NCI-H510A (cell line): Measurements from ENCODE around the gene SLC15A5.
A peak's percentile ranks its signal among the peaks of the same experiment; 100 is the strongest.

Experiments used
- DNase-seq: peaks from one replicate; lab custom pipeline; 2025; lab: John Stamatoyannopoulos, UW

SLC15A5 gene

DNA sequence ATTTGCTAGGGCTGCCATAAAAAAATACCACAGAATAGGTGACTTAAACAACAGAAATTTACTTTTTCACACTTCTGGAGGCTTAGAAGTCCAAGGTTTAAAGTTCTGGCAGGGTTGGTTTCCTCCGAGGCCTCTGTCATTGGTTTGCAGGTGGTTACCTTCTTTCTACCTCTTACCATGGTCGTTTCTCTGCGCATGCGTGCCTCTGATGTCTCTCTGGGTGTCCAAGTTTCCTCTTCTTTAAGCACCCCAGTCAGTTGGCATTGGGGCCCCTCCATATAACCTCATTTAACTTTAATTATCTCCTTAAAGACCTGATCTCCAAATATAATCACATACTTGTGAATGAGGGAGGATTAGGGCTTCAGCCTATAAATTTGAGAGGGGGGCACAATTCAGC lies 103.2 kb downstream of the SLC15A5 start:
- no peak for DNase-seq

DNA sequence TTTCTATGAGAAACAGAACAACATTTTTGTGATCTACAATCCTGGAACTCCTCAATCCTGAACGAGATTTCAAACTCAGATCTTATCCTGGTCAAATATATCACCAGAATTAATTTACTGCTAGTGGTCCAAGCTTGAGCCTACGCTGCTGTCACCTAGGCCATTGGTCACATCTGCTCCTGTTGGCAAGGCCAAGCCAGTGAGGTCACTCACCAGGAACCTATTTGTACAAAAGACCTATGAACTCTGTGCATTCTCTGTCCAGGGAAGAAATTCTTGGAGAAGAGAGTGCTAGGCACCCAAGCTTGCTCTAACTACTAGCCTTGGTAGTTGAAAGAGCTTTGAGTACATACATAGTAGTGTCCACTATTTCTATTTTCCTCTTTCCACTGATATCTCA lies 106.1 kb downstream of the SLC15A5 start:
- DNase-seq: no peak

DNA sequence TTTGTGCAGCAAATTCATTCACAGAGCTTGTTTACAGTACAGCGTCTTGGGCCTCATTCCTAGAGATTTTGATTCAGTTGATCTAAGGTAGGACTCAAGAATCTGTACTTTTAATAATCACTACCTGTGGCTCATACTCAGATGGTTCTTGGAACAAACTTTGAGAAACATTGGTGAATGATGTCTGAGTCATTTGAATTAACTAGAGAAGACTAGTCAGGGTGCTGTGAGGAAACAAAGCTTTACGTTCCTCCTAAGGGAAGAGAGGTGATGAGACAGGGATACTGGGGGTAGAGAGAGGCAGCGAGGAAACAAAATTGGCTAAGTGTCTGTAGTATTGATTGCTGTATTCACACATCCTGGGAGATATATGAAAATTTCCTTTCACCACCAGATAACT lies 109.4 kb downstream of the SLC15A5 start:
- DNase-seq: no peak

DNA sequence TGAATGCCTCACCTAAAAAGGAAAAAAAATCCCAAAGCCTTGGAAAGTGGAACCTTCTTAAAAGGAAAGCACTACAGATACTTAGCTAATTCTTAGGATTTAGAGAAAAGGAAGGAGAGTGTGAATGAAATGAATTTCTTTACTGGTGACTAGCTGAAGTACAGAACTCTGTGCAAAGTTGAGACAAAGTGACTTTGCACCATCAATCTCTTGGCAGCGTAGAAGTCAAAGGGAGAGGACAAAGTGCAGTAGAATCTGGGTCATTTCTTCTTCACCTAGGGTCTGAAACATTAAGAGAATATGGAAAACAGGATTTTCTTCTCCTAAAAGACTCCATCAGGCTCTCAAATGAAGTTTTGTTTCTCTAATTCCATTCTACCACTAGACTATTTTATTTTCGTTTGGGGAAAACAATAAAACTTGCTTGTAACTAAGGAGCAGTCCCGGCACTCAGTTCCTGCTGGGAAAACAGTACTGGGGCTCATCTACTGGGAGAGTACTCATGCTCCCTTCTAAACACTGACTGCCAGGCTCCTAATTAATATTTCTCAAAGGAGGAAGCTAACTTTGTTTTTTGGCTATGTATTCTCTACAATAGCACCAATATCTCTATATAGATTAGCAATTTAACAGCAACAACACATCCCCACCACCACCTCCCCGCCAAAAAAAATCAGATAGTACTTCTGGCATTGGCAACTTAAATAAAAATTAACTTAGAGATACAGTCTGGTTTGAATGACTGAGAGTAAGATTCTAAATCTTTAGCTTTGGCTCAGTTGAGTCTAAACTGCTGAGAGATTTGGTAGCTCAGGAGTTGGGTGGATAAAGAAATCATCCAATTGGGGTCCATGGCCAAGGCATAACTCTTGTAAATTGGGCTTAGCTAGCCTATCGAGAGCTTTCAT lies 110.7 kb downstream of the SLC15A5 start:
- no peak for DNase-seq

DNA sequence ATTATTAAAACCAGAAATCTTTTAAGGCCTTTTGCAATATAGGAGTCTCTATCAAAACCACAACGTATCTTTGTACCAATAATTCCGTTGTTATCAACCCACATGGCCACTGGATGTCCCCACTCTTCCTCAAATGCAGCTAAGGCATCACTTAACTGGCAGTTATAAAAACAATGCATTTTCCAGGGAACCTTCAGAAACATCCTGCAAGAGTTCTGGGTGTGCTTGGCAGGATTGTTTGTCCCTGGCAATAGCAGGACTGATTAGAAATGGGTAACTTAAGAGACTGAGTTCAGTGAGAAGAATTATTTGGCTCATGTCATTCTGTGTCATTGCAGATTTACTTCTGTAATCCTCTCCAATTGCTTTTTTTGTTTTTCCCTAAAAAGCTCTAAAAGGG lies 112.0 kb downstream of the SLC15A5 start:
- DNase-seq: peak; percentile 26

DNA sequence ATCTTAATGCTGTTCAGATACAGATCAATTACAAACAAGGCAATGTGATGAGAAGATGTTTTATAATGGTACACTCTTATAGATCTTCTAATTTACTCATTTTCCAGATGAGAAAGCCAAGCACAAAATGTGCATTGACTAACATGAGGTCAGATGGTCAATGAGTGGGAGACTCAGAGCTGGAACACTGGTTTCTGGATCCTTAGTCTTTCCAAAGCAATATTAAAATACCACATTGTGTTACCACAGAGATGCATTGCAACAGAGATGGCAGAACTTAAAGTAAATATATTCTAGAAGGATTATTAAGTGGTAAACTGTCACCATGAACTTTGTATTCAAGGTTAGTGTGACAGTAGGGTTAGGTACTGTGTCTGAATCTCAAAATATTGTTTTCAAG lies 113.6 kb downstream of the SLC15A5 start:
- DNase-seq: no peak

DNA sequence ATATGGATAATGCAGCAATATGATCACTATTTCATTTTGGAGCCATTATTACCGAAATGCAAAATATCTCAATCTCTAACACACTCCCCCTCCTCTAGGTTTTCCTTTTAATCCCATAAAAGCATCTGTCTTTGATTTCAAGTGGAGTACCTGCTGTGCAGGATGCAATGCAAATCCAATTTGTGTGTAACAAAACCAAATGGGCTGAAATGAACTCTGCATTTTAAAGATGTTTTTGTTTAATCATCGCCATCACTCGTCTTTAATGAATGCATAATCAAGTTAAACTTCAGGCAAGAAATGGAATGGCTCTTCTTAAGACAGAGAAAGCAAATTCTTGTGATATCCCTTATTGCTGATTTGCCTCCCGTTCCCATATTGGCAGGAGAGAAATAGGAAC lies 114.3 kb downstream of the SLC15A5 start:
- no peak for DNase-seq

DNA sequence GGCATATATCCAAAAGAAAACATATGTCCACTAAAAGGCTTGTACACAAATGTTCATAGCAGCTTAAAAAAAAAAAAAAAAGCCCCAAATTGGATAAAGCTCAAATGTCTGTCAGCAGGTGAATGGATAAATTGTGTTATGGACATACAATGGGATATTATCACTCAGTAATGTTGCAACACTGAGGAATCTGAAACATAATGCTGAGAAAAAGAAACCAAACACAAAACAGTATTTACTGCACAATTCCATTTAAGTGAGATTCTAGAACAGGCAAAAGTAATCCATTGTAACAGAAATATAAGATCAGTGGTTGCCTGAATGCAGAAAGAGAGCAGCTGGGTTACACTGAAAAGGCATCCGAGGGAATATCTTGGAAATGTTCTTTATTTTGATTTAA lies 117.9 kb downstream of the SLC15A5 start:
- DNase-seq: no peak

DNA sequence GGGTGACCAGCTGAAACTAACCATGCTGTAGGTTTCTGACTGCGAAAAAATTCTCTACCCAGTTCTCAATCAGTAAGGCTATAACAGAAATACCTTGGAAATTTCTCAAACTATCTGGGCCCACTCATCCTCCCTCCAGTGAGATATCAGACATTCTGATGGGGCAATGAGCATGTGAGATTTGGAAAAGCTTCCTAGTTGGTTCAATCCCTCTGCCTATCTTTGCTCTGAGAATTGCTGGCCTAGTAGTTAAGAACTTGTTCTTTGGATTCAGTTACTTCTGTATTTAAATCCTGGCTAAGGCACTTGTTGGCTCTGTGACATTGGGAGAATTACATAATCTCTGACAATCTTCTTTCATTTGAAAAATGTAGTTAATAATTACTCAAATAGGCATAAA lies 119.4 kb downstream of the SLC15A5 start:
- no peak for DNase-seq

DNA sequence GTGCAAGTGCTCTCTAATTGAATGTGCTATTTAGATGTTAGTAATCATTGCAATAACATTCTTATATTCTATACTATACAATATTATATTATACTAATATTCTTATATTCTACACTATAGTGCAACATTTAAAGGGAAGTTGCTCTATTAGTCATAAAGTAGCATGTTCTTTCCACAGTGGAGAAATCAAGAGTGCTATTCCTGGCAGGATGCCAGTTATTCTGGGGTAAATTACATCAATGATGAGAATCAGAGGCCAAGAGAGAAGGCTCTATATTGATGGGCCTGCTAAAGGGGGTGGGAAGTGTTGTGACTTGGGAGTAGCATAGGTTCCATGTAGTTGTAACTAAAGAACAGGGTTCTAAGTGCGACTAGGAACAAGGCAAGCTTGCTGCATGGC lies 121.5 kb downstream of the SLC15A5 start:
- DNase-seq: no peak

DNA sequence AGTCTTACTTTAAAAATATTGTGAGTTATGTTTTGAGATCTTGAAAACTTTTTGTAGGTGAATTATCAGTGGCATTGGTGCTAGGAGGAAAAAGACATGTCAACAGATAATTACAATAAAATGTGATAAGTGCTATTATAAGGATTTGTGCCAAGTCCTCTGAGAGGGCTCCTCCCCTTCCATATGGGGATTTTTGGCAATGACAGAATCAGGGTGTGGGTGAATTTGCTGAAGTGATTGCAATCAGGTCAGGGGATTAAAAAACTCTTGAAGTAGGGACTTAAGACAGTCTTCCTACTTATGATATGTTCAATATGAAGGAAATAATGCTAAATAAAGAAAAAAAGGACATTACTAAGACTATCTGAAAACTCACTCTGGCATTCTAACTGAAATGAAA lies 122.5 kb downstream of the SLC15A5 start:
- no peak for DNase-seq

DNA sequence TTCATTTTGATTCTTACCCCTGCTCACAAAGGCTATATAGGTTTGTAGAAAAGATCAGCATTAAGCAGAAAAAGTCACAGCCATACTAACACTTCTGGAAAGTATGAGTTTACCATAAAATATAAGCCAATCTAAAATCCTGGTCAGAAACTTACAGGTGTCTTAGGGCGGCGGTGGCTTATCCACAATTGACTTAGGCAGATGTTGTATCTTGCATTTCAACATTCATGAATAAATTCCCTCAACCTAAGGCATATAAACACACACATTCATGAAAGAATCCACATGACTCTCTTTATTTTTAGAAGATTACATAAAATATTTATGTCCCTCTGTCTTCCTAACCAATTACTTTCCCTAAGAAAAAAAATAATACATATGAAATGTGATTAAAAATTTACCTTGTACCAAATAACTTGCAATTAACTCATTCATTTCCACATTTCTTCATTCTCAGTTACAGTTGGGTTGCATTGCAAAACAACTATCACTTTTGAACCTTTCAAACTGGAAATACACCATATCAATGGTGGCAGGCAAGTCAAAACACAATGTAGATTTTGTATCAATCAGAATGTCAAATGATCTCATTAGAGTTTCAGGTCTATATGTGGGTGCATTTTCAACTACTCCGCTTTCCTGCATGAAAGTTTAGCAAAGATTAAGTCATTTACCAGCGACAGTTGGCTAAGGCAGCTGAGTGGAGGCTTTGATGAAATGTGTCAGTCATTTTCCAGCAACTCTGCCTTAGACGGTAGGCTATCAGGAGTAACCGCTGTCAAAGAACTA lies 124.4 kb downstream of the SLC15A5 start:
- DNase-seq: no peak

DNA sequence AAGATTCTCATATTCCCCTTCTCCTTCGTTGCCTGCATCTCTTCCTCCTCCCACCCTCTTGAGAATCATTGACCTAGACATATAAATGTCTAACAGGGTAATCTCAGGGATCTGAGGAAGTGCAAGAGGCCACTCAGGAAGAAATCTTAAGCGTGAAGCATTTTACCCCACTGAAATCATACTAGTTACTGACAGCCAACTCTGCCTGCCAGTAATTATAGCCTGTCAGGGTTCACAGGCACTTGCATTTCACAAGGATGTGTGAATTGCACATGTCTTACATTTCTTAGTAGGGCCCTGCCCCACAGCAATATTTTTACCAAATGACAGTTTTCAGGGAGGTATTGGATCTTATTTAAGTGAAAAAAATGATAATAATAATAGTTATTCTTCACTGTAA lies 127.2 kb downstream of the SLC15A5 start:
- DNase-seq: no peak

DNA sequence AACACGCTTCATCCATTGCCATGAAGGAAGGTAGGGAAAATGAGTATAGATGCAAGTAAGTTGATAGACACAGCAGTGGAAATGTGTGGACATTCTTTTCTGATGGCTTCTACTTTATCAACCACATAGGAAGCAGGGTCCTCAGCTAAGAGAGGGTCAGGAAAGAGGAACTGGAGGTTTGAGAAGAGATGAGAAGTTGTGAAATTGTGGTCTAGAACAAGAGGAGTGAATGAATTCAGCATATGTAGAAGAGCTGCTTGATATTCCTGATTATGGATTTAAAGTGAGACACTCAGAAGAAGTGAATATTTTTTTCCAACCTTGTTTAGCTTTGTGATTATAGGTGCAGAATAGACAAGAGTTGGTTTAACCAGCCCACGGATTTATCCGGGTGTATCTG lies 128.5 kb downstream of the SLC15A5 start:
- no peak for DNase-seq
